ENCODE data around the gene KATNB1.

Gene KATNB1

GRCh38 chr16:57732714-57733113 lies 2.9 kb upstream of the KATNB1 start:
- no peak for DNase-seq (ENCODE audit: extremely low read depth, low read depth)
- no peak for TF ChIP-seq CTCF (IDR thresholded peaks at IDR 0.05; ENCODE audit: low read depth, low read length)

- no peak for TF ChIP-seq CTCF (IDR thresholded peaks at IDR 0.05; ENCODE audit: low read depth, low read length)
- DNase-seq (ENCODE audit: extremely low read depth, low read depth) = no peak
These were observed 1.2 kb upstream of the KATNB1 start for GRCh38 chr16:57734308-57734924.

GRCh38 chr16:57734925-57735754 lies 430 bp upstream of the KATNB1 start:
- TF ChIP-seq CTCF (IDR thresholded peaks at IDR 0.05; ENCODE audit: low read depth, low read length) = no peak
- peak; percentile 100 for DNase-seq (ENCODE audit: extremely low read depth, low read depth)

DNA sequence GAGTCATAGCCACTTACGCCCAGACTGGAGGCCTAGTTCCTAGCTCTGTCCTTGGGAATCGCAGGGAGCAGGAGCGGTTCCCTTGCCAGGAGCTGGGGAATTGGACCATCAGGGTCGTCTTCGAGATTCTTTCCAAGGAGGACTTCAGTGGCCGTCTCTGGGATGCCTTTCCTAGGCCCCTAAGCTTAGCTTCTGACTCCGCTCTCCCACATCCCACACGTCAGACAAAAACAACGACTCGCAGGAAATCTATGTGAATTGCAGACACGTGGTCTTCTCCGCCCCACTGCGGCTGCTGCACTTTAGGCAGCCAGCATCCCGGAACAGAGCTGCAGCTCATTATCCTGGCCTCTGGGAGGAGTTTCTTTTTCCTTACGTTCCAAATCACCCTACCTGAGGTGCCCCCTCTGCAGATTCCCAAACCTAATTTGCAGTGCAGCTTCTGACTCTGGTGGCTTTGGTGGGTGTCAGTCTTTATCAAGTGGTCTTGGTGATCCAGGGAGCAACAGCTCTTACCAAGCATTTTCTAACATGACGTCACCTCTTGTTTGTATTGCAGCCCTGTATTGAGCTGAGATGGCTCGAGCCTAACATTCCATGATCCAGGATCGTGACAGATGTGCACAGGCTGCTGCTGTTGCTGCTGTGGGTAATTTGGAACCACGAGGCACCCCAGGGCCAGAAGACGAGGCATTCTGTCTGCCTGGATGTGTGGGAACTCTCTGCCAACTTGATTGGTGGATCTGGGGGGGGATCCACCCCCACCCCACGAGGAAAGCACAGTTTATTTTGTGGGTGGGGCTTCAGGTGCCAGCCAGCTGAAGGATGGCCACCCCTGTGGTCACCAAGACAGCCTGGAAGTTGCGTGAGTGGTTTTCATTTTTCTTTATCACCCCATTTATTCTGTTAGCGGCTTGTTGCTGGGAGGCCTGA lies 1.1 kb downstream of the KATNB1 start:
- peak; percentile 23 for DNase-seq (ENCODE audit: extremely low read depth, low read depth)

DNA sequence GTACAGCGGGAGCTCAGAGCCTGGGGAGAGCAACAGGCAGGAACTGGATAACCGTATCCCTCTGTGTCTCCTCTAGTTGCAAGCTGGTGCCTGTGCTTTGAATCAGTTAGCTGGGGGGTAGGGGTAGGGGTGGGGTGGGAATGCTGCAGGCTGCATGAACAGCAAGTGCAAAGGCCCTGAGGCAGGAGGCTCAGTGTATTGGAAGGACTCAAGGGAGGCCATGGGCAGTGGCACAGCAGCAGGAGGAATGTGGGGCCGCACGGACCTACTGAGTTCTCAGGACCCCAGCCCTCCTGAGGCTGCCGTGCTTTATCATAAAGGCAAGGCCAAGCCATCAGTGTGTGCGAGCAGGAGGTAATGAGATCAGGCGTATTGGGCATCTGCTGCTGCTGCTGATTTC lies 3.3 kb downstream of the KATNB1 start:
- TF ChIP-seq CTCF (IDR thresholded peaks at IDR 0.05; ENCODE audit: low read depth, low read length) = no peak
- DNase-seq (ENCODE audit: extremely low read depth, low read depth) = no peak

More for the DNA sequence above, 1.1 kb downstream of the KATNB1 start:
- peak; percentile 6 for TF ChIP-seq CTCF (IDR thresholded peaks at IDR 0.05; ENCODE audit: low read depth, low read length)

DNA sequence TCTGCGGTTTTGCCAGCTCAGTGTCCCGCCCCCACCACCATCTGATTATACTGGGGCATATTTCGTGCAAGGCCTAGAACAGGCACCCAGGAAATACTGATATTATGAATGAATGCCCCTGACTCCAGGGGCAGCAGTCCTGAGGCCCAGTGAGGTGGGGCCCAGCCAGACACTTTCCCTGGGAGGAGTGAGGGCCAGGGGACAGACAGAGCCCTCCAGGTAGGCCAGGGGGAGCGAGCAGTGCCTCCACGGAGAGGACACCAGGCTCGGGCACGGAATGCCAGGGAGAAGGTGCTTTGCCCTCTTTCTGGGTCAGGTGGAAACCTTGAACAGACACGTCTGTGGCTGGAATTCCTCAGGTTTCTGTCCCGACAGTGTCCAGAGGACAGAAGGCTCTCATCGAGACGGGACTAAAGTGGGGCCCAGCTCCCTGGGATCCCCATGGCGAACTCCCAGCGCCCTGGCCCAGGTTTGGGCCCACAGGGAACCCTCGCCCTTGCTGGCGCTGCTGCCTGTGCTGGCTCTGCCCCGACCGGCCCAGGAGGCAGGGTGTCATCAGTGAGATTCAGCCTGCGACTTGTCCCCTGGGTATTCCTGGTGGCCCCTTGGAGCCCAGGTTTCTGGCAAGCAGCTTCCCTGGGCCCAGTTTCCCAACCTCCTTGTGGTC lies 4.3 kb downstream of the KATNB1 start:
- TF ChIP-seq CTCF (IDR thresholded peaks at IDR 0.05; ENCODE audit: low read depth, low read length) = no peak
- DNase-seq (ENCODE audit: extremely low read depth, low read depth) = no peak

Data from AG09319 (cell line).